ENCODE measurements around the gene NFYA.

GRCh38 chr6:41058783-41059181, 14.0 kb upstream of the NFYA start:
- no peak for TF ChIP-seq CTCF (IDR thresholded peaks at IDR 0.05)
- no peak for TF ChIP-seq EP300 (IDR thresholded peaks at IDR 0.05)
- no peak for TF ChIP-seq POLR2A (IDR thresholded peaks at IDR 0.05)

All from ovary (tissue), 3 donors.